HG03139 (cell line): ENCODE measurements around the gene FMO4.
"Not testable (repeated sequence)": the region's sequence is repeated elsewhere in the genome, so short reads cannot be mapped to it uniquely, and the experiment has no call there.

Experiments used
- ATAC-seq: cut with Tn5 transposase; IDR thresholded peaks from one replicate; pipeline ENCODE4 v1.9.1; 2021; ENCODE audit not compliant: unreplicated experiment

FMO4 gene

DNA sequence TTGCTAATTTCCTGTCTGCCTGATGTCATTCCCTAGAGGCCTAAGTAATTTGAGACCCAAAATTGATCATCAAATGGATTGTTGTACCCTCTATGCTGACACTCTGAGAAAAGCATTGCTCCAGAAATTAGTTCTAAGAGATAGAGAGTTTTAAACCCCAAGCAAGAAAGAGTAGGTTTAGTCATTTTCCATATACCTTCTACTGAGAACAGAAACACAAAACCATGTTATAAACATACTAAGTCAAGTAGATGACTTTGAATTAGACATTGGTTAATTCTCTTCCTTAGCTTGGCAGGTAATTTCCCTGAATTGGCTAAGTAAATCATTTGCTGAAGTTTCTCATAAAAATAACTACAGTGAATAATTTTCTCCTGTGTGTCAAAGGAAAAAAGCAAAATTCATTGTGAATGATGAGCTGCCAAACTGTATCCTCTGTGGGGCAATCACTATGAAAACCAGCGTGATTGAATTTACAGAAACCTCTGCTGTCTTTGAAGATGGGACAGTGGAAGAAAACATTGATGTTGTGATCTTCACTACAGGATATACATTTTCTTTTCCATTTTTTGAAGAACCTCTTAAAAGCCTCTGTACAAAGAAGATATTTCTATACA lies 20.1 kb downstream of the FMO4 start:
- ATAC-seq = no peak

GRCh38 chr1:171335964-171336363 lies 22.0 kb downstream of the FMO4 start:
- no peak for ATAC-seq

GRCh38 chr1:171339345-171339744 lies 25.4 kb downstream of the FMO4 start:
- not testable (repeated sequence) for ATAC-seq

DNA sequence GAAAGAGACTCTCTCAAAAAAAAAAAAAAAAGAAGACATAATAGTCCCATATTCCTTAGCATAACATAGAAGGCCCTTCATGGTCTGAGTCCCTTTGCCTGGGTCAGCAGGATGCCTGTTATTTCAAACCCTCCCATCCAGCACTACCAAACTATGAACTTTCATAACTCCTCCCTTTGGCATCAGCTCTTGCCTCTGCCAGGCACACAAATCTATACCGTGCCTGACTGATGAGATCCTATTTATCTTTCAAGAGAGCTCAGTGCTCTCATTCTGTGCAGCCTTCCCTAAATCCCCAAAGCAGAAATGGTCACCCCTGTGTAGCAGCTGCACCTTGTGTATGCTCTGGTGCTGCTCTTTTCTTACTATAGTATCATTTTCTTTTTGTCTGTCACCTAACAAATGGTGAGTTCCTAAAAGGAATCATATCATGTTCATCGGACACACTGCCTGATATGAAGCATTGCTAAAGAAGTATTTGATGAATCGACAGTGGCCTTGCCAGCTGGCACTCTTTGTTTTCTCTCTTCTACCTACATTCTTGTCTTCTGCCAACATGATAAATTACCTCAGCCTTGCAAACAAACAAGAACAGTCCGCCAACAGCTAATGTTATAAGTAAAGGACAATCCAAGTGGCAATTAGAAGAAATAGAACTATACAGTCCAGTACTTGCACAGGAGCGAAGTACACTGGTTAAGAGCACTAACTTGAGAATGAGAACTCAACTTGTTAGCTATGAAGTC lies 29.9 kb downstream of the FMO4 start:
- ATAC-seq = no peak

GRCh38 chr1:171344473-171344820 lies 30.5 kb downstream of the FMO4 start:
- no peak for ATAC-seq

DNA sequence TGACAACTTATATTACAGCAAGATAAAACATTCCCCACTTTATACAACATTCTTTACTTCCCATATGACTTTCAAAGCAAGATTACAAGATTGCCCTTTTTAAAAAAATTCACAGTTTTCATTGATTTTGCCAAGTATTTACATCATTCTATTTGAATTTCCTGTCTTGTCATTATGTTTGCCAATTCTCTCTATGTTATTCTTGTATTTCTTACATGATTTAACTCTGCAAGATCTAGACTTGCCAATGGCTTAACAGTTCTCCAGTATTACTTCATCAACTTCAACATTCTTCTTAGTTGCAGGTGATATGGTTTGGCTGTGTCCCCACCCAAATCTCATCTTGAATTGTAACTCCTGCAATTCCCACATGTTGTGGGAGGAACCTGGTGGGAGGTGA lies 31.6 kb downstream of the FMO4 start:
- ATAC-seq = no peak

DNA sequence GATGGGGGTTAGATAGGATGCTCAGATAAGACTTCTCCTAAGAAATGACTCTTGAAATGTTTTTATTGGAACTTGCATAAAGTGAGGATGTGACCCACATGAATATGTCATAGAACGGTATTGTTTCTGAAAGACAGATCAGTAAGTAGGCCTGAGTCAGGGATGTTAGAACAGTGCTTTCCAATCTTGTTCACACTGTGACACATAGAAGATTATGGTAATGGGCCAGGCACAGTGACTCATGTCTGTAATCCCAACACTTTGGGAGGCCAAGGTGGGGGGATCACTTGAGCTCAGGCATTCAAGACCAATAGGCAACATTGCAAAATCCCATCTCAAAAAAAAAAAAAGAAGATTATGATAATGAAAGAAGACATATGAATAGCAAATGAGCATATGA lies 32.9 kb downstream of the FMO4 start:
- no peak for ATAC-seq

- no peak for ATAC-seq
These were observed 36.6 kb downstream of the FMO4 start for GRCh38 chr1:171350594-171350993.

- no peak for ATAC-seq
These were observed 38.0 kb downstream of the FMO4 start for GRCh38 chr1:171351961-171352360.

GRCh38 chr1:171352554-171352953 lies 38.6 kb downstream of the FMO4 start:
- no peak for ATAC-seq

- no peak for ATAC-seq
These were observed 41.7 kb downstream of the FMO4 start for GRCh38 chr1:171355727-171356126.

DNA sequence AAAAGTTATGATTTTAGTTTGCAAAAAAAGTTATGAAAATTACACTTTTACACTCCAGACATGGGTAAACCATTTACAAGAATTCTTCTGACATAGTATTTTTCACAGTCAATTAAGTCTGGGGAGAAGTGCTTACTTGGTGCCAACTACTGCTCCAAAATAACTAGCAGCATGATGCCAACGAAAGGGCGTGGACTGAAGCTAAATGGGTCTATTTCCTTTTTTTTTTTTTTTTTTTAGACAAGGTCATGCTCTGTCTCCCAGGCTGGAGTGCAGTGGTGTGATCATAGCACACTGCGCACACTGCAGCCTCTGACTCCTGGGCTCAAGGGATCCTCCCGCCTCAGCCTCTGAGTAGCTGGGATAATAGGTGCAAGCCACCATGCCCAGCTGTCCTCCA lies 43.2 kb downstream of the FMO4 start:
- ATAC-seq = no peak

DNA sequence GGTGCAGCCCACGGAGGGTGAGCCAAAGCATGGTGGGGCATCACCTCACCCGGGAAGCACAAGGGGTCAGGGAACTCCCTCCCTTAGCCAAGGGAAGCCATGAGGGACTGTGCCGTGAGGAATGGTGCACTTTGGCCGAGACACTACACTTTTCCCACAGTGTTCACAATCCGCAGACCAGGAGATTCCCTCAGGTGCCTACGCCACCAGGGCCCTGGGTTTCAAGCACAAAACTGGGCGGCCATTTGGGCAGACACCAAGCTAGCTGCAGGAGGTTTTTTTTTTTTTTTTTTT lies 45.3 kb downstream of the FMO4 start:
- not testable (repeated sequence) for ATAC-seq

DNA sequence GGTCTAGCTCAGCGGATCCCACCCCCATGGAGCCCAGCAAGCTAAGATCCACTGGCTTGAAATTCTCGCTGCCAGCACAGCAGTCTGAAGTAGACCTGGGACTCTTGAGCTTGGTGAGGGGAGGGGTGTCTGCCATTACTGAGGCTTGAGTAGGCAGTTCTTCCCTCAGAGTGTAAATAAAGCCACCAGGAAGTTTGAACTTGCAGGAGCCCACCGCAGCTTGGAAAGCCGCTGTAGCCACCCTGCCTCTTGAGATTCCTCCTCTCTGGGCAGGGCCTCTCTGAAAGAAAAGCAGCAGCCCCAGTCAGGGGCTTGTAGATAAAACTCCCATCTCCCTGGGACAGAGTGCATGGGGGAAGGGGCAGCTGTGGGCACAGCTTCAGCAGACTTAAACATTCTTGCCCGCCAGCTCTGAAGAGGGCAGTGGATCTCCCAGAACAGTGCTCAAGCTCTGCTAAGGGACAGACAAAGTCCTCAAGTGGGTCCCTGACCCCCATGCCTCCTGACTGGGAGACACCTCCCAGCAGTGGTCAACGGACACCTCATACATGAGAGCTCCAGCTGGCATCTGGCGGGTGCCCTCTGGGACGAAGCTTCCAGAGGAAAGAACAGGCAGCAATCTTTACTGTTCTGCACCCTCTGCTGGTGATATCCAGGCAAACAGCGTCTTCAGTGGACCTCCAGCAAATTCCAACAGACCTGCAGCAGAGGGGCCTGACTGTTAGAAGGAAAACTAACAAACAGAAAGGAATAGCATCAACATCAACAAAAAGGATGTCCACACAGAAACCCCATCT lies 45.9 kb downstream of the FMO4 start:
- ATAC-seq = not testable (repeated sequence)

- no peak for ATAC-seq
These were observed 52.1 kb downstream of the FMO4 start for GRCh38 chr1:171366085-171366484.

- ATAC-seq = no peak
These were observed 52.8 kb downstream of the FMO4 start for GRCh38 chr1:171366816-171367215.

DNA sequence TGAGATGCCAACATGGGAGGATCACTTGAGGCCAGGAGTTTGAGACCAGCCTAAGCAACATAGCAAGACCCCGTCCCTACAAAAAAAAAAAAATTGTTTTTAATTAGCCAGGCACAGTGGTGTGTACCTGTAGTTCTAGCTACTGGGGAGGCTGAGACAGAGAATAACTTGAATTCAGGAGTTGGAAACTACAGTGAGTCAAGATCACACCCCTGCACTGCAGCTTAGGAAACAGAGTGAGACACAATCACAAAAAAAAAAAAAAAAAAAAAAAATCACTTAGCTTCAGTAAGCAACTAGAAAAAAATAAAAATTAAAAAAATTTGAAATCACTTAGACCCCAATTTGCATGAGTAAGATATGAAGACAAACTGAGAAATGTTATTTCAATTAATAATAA lies 53.5 kb downstream of the FMO4 start:
- ATAC-seq = no peak

GRCh38 chr1:171372418-171373084 lies 58.6 kb downstream of the FMO4 start:
- no peak for ATAC-seq

DNA sequence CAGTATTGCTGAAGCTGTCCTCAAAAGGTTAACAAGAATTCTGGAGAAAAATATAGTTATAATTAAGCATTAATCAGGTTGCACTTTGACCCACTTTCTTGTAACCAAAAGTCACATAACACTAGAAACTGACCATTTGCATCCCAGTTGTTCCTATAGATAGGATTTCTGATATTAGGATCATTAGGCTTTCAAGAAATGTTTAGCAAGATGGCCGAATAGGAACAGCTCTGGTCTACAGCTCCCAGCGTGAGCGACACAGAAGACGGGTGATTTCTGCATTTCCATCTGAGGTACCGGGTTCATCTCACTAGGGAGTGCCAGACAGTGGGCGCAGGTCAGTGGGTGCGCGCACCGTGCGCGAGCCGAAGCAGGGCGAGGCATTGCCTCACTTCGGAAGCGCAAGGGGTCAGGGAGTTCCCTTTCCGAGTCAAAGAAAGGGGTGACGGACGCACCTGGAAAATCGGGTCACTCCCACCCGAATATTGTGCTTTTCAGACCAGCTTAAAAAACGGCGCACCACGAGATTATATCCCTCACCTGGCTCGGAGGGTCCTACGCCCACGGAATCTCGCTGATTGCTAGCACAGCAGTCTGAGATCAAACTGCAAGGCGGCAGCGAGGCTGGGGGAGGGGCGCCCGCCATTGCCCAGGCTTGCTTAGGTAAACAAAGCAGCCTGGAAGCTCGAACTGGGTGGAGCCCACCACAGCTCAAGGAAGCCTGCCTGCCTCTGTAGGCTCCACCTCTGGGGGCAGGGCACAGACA lies 59.6 kb downstream of the FMO4 start:
- ATAC-seq = not testable (repeated sequence)

GRCh38 chr1:171379846-171380245 lies 65.9 kb downstream of the FMO4 start:
- ATAC-seq = no peak

DNA sequence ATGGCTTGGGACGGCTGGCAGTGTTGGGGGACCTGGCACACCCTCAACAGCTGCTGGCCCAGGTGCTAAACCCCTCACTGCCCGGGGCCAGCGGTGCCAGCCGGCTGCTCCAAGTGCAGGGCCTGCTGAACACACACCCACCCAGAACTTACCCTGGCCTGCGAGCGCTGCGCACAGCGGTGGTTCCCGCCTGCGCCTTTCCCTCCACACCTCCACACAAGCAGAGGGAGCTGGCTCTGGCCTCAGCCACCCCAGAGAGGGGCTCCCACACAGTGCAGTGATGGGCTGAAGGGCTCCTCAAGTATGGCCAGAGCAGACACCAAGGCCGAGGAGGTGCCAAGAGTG lies 67.9 kb downstream of the FMO4 start:
- ATAC-seq = no peak
